ENCODE measurements around the gene GMFB.
A peak's percentile ranks its signal among the peaks of the same experiment; 100 is the strongest.

The GMFB gene

GRCh38 chr14:54512393-54512792 is 23.6 kb upstream of the GMFB start:
- TF ChIP-seq BACH2 (CRISPR knock-in tag; IDR thresholded peaks at IDR 0.05; ENCODE audit: borderline replicate concordance) (no peak), ZFP30 (CRISPR knock-in tag; IDR thresholded peaks at IDR 0.05) (no peak), ZFP3 (CRISPR knock-in tag; IDR thresholded peaks at IDR 0.05) (no peak), ARNTL (CRISPR knock-in tag; IDR thresholded peaks at IDR 0.05; ENCODE audit: borderline replicate concordance, low read depth) (no peak), CSRNP3 (CRISPR knock-in tag; IDR thresholded peaks at IDR 0.05) (no peak), ZC3H10 (CRISPR knock-in tag; IDR thresholded peaks at IDR 0.05) (no peak), ZNF8 (CRISPR knock-in tag; IDR thresholded peaks at IDR 0.05) (no peak), PPARA (CRISPR knock-in tag; IDR thresholded peaks at IDR 0.05; ENCODE audit: borderline replicate concordance) (no peak), ZNF565 (CRISPR knock-in tag; conservative IDR thresholded peaks at IDR 0.05; ENCODE audit: low read depth) (no peak), SNAI2 (CRISPR knock-in tag; IDR thresholded peaks at IDR 0.05) (no peak), ESRRG (CRISPR knock-in tag; IDR thresholded peaks at IDR 0.05) (no peak), GLIS3 (CRISPR knock-in tag; IDR thresholded peaks at IDR 0.05) (no peak), ZNF70 (CRISPR knock-in tag; IDR thresholded peaks at IDR 0.05) (no peak), TOX (CRISPR knock-in tag; IDR thresholded peaks at IDR 0.05; ENCODE audit: borderline replicate concordance) (no peak)
- TF ChIP-seq, protein P1, sequence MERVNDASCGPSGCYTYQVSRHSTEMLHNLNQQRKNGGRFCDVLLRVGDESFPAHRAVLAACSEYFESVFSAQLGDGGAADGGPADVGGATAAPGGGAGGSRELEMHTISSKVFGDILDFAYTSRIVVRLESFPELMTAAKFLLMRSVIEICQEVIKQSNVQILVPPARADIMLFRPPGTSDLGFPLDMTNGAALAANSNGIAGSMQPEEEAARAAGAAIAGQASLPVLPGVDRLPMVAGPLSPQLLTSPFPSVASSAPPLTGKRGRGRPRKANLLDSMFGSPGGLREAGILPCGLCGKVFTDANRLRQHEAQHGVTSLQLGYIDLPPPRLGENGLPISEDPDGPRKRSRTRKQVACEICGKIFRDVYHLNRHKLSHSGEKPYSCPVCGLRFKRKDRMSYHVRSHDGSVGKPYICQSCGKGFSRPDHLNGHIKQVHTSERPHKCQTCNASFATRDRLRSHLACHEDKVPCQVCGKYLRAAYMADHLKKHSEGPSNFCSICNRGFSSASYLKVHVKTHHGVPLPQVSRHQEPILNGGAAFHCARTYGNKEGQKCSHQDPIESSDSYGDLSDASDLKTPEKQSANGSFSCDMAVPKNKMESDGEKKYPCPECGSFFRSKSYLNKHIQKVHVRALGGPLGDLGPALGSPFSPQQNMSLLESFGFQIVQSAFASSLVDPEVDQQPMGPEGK (CRISPR knock-in tag; IDR thresholded peaks at IDR 0.05; ENCODE audit: borderline replicate concordance): no peak
- TF ChIP-seq, protein P2, sequence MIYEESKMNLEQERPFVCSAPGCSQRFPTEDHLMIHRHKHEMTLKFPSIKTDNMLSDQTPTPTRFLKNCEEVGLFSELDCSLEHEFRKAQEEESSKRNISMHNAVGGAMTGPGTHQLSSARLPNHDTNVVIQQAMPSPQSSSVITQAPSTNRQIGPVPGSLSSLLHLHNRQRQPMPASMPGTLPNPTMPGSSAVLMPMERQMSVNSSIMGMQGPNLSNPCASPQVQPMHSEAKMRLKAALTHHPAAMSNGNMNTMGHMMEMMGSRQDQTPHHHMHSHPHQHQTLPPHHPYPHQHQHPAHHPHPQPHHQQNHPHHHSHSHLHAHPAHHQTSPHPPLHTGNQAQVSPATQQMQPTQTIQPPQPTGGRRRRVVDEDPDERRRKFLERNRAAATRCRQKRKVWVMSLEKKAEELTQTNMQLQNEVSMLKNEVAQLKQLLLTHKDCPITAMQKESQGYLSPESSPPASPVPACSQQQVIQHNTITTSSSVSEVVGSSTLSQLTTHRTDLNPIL (CRISPR knock-in tag; IDR thresholded peaks at IDR 0.05; ENCODE audit: low read depth): no peak
- ATAC-seq: no peak

- ATAC-seq: peak; percentile 99
- TF ChIP-seq, protein P1 (CRISPR knock-in tag; IDR thresholded peaks at IDR 0.05; ENCODE audit: borderline replicate concordance): peak; percentile 93; the same call in 1 of the 2 replicates
- no peak for TF ChIP-seq ZFP30 (CRISPR knock-in tag; IDR thresholded peaks at IDR 0.05)
- TF ChIP-seq GLIS3 (CRISPR knock-in tag; IDR thresholded peaks at IDR 0.05): no peak
Observed at GRCh38 chr14:54509546-54510501, 21.0 kb upstream of the GMFB start, which contains the start of gene CGRRF1. Gene CGRRF1, plus strand, starts transcription at chr14:54509906. Its CDS starts 54 bp downstream, at chr14:54509960.

DNA sequence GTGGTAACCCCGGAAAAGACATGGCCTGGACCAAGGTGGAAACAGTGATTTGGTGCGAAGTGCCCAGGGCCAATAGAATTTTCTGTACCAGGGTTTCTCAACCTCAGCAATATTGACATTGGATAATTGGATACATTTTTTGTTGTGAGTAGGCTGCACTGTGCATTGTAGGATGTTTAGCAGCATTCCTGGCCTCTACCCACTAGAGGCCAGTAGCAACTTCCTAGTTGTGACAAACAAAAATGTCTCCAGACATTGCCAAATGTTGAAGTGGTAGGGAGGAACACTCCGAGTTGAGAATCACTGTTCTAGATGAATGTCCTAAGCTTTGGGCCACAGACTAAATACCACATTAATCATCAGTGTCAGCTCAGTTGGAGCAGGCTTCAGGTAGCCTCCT is 14.7 kb upstream of the GMFB start:
- ATAC-seq: peak; percentile 92

More for the DNA sequence above, 14.7 kb upstream of the GMFB start:
- no peak for TF ChIP-seq TOX (CRISPR knock-in tag; IDR thresholded peaks at IDR 0.05; ENCODE audit: borderline replicate concordance)
- no peak for TF ChIP-seq GLIS3 (CRISPR knock-in tag; IDR thresholded peaks at IDR 0.05)
- no peak for TF ChIP-seq BACH2 (CRISPR knock-in tag; IDR thresholded peaks at IDR 0.05; ENCODE audit: borderline replicate concordance)
- no peak for TF ChIP-seq ZNF8 (CRISPR knock-in tag; IDR thresholded peaks at IDR 0.05)
- TF ChIP-seq, protein P2 (CRISPR knock-in tag; IDR thresholded peaks at IDR 0.05; ENCODE audit: low read depth): no peak
- TF ChIP-seq RARB (CRISPR knock-in tag; IDR thresholded peaks at IDR 0.05): no peak
- TF ChIP-seq CSDC2 (CRISPR knock-in tag; IDR thresholded peaks at IDR 0.05): no peak
- no peak for TF ChIP-seq ZNF565 (CRISPR knock-in tag; conservative IDR thresholded peaks at IDR 0.05; ENCODE audit: low read depth)
- no peak for TF ChIP-seq ZFP3 (CRISPR knock-in tag; IDR thresholded peaks at IDR 0.05)
- TF ChIP-seq PPARA (CRISPR knock-in tag; IDR thresholded peaks at IDR 0.05; ENCODE audit: borderline replicate concordance): no peak
- no peak for TF ChIP-seq TCF4 (CRISPR knock-in tag; IDR thresholded peaks at IDR 0.05; ENCODE audit: borderline replicate concordance)
- TF ChIP-seq ISL1 (CRISPR knock-in tag; IDR thresholded peaks at IDR 0.05): no peak
- TF ChIP-seq CSRNP3 (CRISPR knock-in tag; IDR thresholded peaks at IDR 0.05): no peak

Data from SK-N-SH treated with all-trans-retinoic acid at 6 μM for 48 hours (cell line).